GM12891 (cell line): Measurements from ENCODE around the gene PCCA.

ENCODE experiments used
- POLR2A ChIP-seq: IDR thresholded peaks from 2 replicates; pipeline ENCODE4 v1.6.1; 2011; ENCODE audit warnings: low read depth, low read length, control low read depth
- SPI1 ChIP-seq: IDR thresholded peaks from 2 replicates; pipeline ENCODE4 v1.6.1; 2011; ENCODE audit warnings: low read depth, low read length, control low read depth

DNA sequence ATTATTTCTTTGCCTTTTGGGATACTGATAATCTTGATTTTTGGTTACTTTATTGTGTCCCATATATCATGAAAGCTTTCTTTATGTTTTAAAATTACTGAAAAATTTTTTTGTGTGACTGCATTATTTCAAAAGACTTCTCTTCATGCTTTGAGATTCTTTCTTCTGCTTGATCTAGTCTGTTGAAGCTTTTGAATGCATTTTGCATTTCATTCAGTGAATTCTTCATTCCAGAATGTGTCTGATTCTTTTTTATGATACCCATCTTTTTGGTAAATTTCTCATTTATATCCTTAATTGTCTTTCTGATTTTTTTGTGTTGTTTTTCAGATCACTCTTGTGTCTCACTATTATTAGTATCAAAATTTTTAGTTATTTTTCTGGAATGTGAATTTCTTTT is 289.6 kb downstream of the PCCA start:
- no peak for TF ChIP-seq SPI1
- TF ChIP-seq POLR2A, result no peak
